Keratinocyte (primary cell): ENCODE measurements around the gene ANKRD44. TPM values are rescaled to one million over a fixed set of nuclear protein-coding genes. Genes with fewer than 3 reads are reported as not detected.

ENCODE experiments used
- DNase-seq: peaks from one replicate; pipeline ENCODE4 v3.0.0-alpha.2; 2011; ENCODE audit warnings: low read depth, missing footprints, low spot score
- FAIRE-seq: peaks from 2 replicates; lab custom pipeline; 2011; peaks lifted over from hg19 to GRCh38; lab: Jason Lieb, UNC
- H2AFZ ChIP-seq: 2 replicates; pipeline ENCODE4 v1.6.0; 2012; ENCODE audit warnings: low read length, control low read depth, inconsistent platforms; ENCODE audit not compliant: control insufficient read depth
- H3K27ac ChIP-seq: 2 replicates; pipeline ENCODE4 v1.5.1; 2011; ENCODE audit warnings: low read length; ENCODE audit not compliant: control insufficient read depth, insufficient read depth
- H3K27me3 ChIP-seq: 3 replicates; pipeline ENCODE4 v1.6.0; 2011; ENCODE audit warnings: low read length; ENCODE audit not compliant: control insufficient read depth, insufficient read depth; ENCODE audit errors: extremely low read depth
- H3K36me3 ChIP-seq, 2 experiments: 2 replicates in 1 of 2; 3 replicates in 1 of 2; pipeline ENCODE4 v1.5.1; 2011; ENCODE audit warnings: low read length in 2 of 2, mild to moderate bottlenecking in 1 of 2; ENCODE audit not compliant: control insufficient read depth in 2 of 2, insufficient read depth in 2 of 2; ENCODE audit errors: extremely low read depth in 1 of 2
- H3K4me1 ChIP-seq: 3 replicates; pipeline ENCODE4 v1.5.1; 2011; ENCODE audit warnings: low read length; ENCODE audit not compliant: control insufficient read depth, insufficient read depth; ENCODE audit errors: extremely low read depth
- H3K4me2 ChIP-seq: 3 replicates; pipeline ENCODE4 v1.6.0; 2011; ENCODE audit warnings: low read depth, low read length; ENCODE audit not compliant: control insufficient read depth, insufficient read depth; ENCODE audit errors: extremely low read depth
- H3K4me3 ChIP-seq, 3 experiments: fragments of 200-600 bp in 1 of 3; sonication (generic) in 1 of 3; 2 replicates in 2 of 3; 3 replicates in 1 of 3; pipeline ENCODE4 v1.5.1; 2011 to 2016; ENCODE audit warnings: low read length in 3 of 3, mild to moderate bottlenecking in 3 of 3, control low read depth in 2 of 3, inconsistent platforms in 1 of 3, low read depth in 1 of 3, mixed read lengths in 1 of 3, mixed run types in 1 of 3, moderate library complexity in 1 of 3; ENCODE audit not compliant: control insufficient read depth in 2 of 3, insufficient read depth in 2 of 3; ENCODE audit errors: extremely low read depth in 1 of 3
- H3K79me2 ChIP-seq: 2 replicates; pipeline ENCODE4 v1.6.0; 2012; ENCODE audit warnings: low read length; ENCODE audit not compliant: control insufficient read depth, insufficient read depth
- H3K9ac ChIP-seq: 3 replicates; pipeline ENCODE4 v1.6.0; 2011; ENCODE audit warnings: low read length; ENCODE audit not compliant: control insufficient read depth, insufficient read depth; ENCODE audit errors: extremely low read depth
- H3K9me1 ChIP-seq: 3 replicates; pipeline ENCODE4 v1.6.0; 2011; ENCODE audit warnings: low read length; ENCODE audit not compliant: control insufficient read depth, insufficient read depth; ENCODE audit errors: extremely low read depth
- H3K9me3 ChIP-seq: 2 replicates; pipeline ENCODE4 v1.5.1; 2012; ENCODE audit warnings: low read depth, low read length; ENCODE audit not compliant: control insufficient read depth
- H4K20me1 ChIP-seq: 3 replicates; pipeline ENCODE4 v1.6.0; 2011; ENCODE audit warnings: low read length; ENCODE audit not compliant: control insufficient read depth, insufficient read depth; ENCODE audit errors: extremely low read depth
- EZH2 ChIP-seq: IDR thresholded peaks from one replicate; pipeline ENCODE4 v1.6.1; 2012; ENCODE audit warnings: inconsistent platforms, mild to moderate bottlenecking, low read length, moderate library complexity
- dilution Hi-C: fragments of 300-500 bp; cut with MboI; formaldehyde crosslinking; loops from one replicate; pipeline ENCODE4 v1.7.0; 2020; ENCODE audit warnings: low sequenced_read_pairs; ENCODE audit not compliant: extremely low pct_ligation_motif_present
- polyA plus RNA-seq, 5 experiments: library from polyadenylated mRNA; depleted of rRNA in 3 of 5; stranded (reverse) in 3 of 5; stranded (forward) in 1 of 5; unstranded in 1 of 5; fragments of >200 nt; gene quantifications; 1 replicate in 1 of 5; 2 replicates in 3 of 5; 3 replicates in 1 of 5; pipeline versions ENCODE4 v1.2.1 to v1.2.3, GENCODE V29; 2011 to 2012; ENCODE audit warnings: missing spikeins in 2 of 5, low read depth in 1 of 5, low replicate concordance in 1 of 5
- TF ChIP-seq, protein P1 (sequence below), 3 experiments: IDR thresholded peaks in 1 of 3; conservative IDR thresholded peaks in 1 of 3; optimal IDR thresholded peaks in 1 of 3; 2 replicates in 2 of 3; 3 replicates in 1 of 3; pipeline versions ENCODE3 to v1.5.1; 2011; ENCODE audit warnings: low read length in 3 of 3, mild to moderate bottlenecking in 3 of 3, moderate library complexity in 2 of 3, control low read depth in 1 of 3, inconsistent platforms in 1 of 3; ENCODE audit not compliant: insufficient read depth in 2 of 3; ENCODE audit errors: extremely low read depth in 1 of 3

Gene ANKRD44
- polyA plus RNA-seq, 1 donor (not counting 4 experiments of a cell fraction or from before 2014, with no cell fraction given) = 0.35 TPM

DNA sequence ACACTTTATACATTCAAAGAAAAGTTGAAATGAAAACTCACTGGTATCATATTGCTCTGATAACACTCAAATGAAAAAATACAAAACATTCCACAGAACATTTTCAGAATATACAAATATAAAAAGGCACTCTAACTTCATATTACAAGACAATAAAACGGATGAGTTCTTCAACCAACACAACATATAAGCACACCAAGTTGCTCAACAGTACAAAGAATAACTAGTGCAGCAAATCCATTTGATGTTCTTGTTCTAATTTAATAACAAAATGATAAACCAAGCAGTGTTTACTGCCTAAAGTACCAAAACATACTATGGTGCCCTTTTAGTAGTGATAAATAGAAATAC lies 323.3 kb downstream of the ANKRD44 start:
- FAIRE-seq (no peak), DNase-seq (no peak)
- peaks cover 15% of the 10 kb centered on the region for H3K4me1 ChIP-seq
- no peaks in the 10 kb centered on the region for H3K36me3 ChIP-seq
- H2AFZ ChIP-seq = peak overlapping the region; percentile 87
- dilution Hi-C loops = no loop called here
- TF ChIP-seq, protein P1, sequence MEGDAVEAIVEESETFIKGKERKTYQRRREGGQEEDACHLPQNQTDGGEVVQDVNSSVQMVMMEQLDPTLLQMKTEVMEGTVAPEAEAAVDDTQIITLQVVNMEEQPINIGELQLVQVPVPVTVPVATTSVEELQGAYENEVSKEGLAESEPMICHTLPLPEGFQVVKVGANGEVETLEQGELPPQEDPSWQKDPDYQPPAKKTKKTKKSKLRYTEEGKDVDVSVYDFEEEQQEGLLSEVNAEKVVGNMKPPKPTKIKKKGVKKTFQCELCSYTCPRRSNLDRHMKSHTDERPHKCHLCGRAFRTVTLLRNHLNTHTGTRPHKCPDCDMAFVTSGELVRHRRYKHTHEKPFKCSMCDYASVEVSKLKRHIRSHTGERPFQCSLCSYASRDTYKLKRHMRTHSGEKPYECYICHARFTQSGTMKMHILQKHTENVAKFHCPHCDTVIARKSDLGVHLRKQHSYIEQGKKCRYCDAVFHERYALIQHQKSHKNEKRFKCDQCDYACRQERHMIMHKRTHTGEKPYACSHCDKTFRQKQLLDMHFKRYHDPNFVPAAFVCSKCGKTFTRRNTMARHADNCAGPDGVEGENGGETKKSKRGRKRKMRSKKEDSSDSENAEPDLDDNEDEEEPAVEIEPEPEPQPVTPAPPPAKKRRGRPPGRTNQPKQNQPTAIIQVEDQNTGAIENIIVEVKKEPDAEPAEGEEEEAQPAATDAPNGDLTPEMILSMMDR (optimal IDR thresholded peaks at IDR 0.05 in 1 of 3, IDR thresholded peaks at IDR 0.05 in 1 of 3, conservative IDR thresholded peaks at IDR 0.05 in 1 of 3; ENCODE audit: extremely low read depth in 1 of 3, insufficient read depth in 2 of 3, low read length in 3 of 3) = no peak
- no peak for TF ChIP-seq EZH2
- no peaks in the 10 kb centered on the region for H3K9me1 ChIP-seq
- H3K9ac ChIP-seq = peak overlapping the region; percentile 59
- no peaks in the 10 kb centered on the region for H3K27me3 ChIP-seq
- no peaks in the 10 kb centered on the region for H3K79me2 ChIP-seq
- H3K9me3 ChIP-seq = no peaks in the 10 kb centered on the region
- peak overlapping the region; percentile 87 for H3K27ac ChIP-seq
- peak overlapping the region in 1 of 3 experiments; percentile 30 for H3K4me3 ChIP-seq
- peak overlapping the region; percentile 77 for H3K4me2 ChIP-seq
- H4K20me1 ChIP-seq = no peaks in the 10 kb centered on the region

DNA sequence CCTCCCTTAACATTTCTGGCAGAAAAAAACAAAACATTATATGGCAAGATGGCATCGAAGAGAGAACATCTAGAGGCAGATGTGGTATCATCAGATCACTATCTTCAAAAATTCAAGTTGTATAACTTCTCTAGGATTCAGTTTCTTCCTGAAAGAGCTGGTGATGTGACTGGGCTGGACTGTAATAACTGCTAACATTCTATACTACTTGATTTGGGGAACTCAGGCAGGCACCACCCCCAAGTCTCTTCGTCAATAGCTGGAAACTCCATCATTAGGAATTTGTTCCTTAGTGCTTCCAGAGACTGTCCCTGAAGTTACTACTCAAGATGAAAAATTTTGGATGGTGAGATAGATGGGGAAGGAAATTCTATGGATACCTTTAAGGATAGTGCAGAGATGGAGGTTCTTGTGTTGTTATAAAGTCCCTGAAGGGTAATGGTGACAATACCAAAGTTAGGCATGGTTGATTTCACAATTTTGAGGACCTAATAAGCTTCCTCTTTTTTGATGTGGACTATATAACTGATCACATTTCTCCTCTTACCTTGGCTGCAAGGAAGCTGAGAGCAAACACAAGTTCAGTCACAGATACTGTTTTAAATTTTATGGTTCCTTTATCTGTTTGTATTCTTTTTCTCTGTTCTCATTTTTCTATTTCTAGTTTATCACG lies 324.9 kb downstream of the ANKRD44 start:
- Histone ChIP-seq H3K4me3 (no peak overlapping the region), H3K36me3 (no peaks in the 10 kb centered on the region), H3K9me3 (no peaks in the 10 kb centered on the region), H3K79me2 (no peaks in the 10 kb centered on the region), H3K4me2 (no peak overlapping the region), H3K9ac (no peak overlapping the region), H3K4me1 (peaks cover 15% of the 10 kb centered on the region), H3K27me3 (no peaks in the 10 kb centered on the region), H3K9me1 (no peaks in the 10 kb centered on the region), H3K27ac (no peak overlapping the region), H2AFZ (no peak overlapping the region), H4K20me1 (no peaks in the 10 kb centered on the region)
- no peak for TF ChIP-seq EZH2
- TF ChIP-seq, protein P1 (optimal IDR thresholded peaks at IDR 0.05 in 1 of 3, IDR thresholded peaks at IDR 0.05 in 1 of 3, conservative IDR thresholded peaks at IDR 0.05 in 1 of 3; ENCODE audit: extremely low read depth in 1 of 3, insufficient read depth in 2 of 3, low read length in 3 of 3) = no peak
- FAIRE-seq (peak; percentile 17), DNase-seq (no peak)
- dilution Hi-C loops = no loop called here
